NK-92 (cell line): ENCODE measurements around the gene TMX3.

Source experiments
- DNase-seq: peaks from one replicate; lab custom pipeline; 2025; ENCODE audit not compliant: unreplicated experiment; lab: John Stamatoyannopoulos, UW

TMX3 gene

GRCh38 chr18:68714712-68715496 is at the start of gene TMX3:
TMX3 (minus strand) TSS chr18:68715108; CDS start chr18:68714981, 127 bp downstream.
- DNase-seq, result peak; percentile 65

GRCh38 chr18:68764016-68764415 is 49.1 kb upstream of the TMX3 start:
- no peak for DNase-seq

- DNase-seq, result no peak
These were observed 48.2 kb upstream of the TMX3 start for GRCh38 chr18:68763083-68763482.

GRCh38 chr18:68759308-68759707 is 44.4 kb upstream of the TMX3 start:
- DNase-seq, result no peak

- no peak for DNase-seq
These were observed 42.2 kb upstream of the TMX3 start for GRCh38 chr18:68757126-68757525.

- DNase-seq, result no peak
These were observed 27.3 kb upstream of the TMX3 start for GRCh38 chr18:68742206-68742605.

GRCh38 chr18:68740966-68741365 is 26.1 kb upstream of the TMX3 start:
- no peak for DNase-seq

GRCh38 chr18:68739462-68739861 is 24.6 kb upstream of the TMX3 start:
- no peak for DNase-seq

- DNase-seq, result no peak
These were observed 23.7 kb upstream of the TMX3 start for GRCh38 chr18:68738564-68738963.

GRCh38 chr18:68735483-68736343 is 20.8 kb upstream of the TMX3 start:
- no peak for DNase-seq

- no peak for DNase-seq
These were observed 19.4 kb upstream of the TMX3 start for GRCh38 chr18:68734308-68734707.

GRCh38 chr18:68733707-68734106 is 18.8 kb upstream of the TMX3 start:
- no peak for DNase-seq

- no peak for DNase-seq
These were observed 13.3 kb upstream of the TMX3 start for GRCh38 chr18:68728081-68728700.

- DNase-seq, result no peak
These were observed 12.6 kb upstream of the TMX3 start for GRCh38 chr18:68727506-68727905.

- DNase-seq, result no peak
These were observed 10.4 kb upstream of the TMX3 start for GRCh38 chr18:68725346-68725745.

GRCh38 chr18:68724021-68724420 is 9.1 kb upstream of the TMX3 start:
- no peak for DNase-seq

GRCh38 chr18:68723539-68723938 is 8.6 kb upstream of the TMX3 start:
- DNase-seq, result no peak

- no peak for DNase-seq
These were observed 7.9 kb upstream of the TMX3 start for GRCh38 chr18:68722821-68723220.

GRCh38 chr18:68721681-68722583 is 7.0 kb upstream of the TMX3 start:
- DNase-seq, result no peak

GRCh38 chr18:68714366-68714711 is 569 bp downstream of the TMX3 start:
- no peak for DNase-seq

GRCh38 chr18:68713796-68714195 is 1.1 kb downstream of the TMX3 start:
- no peak for DNase-seq
